GM19452 (cell line): ENCODE measurements around the gene FILIP1.
A peak's percentile ranks its signal among the peaks of the same experiment; 100 is the strongest.

Source experiments
- ATAC-seq: cut with Tn5 transposase; IDR thresholded peaks from one replicate; pipeline ENCODE4 v1.9.1; 2021; ENCODE audit not compliant: unreplicated experiment

Gene FILIP1

DNA sequence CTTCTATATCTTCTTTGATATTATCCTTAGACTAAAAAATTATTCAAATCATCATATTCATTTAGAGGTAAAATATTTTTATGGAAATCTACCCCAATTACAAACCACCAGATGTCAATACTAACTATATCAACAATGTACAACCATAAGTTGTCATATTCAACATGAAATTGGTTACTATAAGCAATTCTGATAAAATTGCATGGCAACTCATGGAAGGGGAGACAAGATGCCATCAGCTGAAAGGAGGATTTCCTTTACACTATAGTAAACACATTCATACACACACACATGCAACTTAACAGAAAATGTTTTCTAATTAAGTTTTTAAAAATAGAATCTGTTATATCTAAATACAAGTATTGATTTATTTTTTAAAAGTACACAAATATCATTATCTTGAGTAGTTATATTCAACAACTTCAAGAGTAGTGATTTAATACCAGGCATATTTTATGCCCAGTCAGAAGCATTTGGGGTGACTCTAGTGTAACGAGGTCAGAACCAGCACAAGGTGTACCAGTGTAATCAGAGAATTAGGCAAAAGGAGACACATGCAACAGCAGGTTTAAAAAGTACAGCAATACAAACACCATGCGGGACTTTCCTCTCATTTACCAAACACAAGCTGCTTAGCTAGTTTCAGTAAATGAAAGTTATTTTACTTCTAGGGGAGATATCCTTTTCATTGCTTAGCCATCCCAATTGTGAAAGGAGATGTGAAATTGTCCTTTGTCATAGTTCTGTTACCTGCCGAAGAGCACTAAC is 1.0 kb downstream of the FILIP1 start:
- no peak for ATAC-seq

DNA sequence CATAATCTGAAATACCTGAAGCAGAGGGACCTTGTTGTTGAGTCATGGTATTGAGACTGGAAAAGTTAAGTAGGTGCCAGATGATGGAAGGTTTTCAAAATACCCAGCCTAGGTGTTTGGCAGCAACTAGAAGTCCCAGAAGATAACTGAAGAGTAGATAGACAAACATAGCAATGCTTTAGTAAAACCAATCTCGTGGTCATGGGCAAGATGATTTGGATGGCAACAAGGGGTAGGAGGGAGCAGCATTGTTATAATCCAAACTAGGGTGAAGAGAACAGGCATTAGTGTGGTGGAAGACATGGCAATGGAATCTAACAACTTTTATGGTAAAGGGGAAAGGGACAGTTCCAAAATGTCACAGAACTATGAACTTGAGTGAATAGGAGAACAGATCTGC is 2.3 kb downstream of the FILIP1 start:
- ATAC-seq, result no peak

DNA sequence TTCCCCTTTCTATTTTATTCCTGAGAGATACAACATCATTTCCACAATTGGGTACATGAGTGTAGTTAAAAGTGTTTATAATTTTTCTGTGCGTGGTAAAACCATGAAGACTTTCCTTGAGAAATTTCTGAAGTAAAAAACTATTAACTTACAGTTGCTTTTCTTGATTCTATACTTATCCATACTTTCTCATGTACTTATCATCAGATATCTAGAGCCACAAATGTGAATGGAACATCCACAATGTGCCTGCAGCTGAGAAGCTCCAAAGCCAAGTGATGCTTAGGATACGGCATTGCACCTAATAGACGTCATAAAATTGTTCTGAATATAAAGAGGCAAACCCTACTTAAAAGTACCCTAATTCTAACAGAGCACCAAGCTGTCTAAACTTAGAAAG is 2.9 kb downstream of the FILIP1 start:
- no peak for ATAC-seq

DNA sequence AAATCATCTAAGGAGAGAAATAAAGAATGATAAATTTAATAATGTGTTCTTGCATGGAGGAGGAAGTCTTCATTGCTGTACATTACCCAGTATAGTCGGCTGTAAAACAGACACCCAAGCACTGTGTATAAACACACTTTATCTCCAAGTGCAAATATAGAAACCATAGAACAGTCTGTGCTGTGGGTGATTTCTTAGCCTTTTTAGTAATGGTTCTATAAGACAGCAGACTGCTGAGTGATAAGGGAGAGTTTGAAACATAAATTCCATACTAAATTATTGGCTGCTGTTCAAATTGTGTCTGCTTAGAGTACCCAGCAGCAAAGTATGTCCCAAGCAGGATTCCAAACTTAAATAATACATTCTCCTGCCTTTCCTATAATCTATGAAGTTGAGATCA is 4.6 kb downstream of the FILIP1 start:
- ATAC-seq, result no peak

DNA sequence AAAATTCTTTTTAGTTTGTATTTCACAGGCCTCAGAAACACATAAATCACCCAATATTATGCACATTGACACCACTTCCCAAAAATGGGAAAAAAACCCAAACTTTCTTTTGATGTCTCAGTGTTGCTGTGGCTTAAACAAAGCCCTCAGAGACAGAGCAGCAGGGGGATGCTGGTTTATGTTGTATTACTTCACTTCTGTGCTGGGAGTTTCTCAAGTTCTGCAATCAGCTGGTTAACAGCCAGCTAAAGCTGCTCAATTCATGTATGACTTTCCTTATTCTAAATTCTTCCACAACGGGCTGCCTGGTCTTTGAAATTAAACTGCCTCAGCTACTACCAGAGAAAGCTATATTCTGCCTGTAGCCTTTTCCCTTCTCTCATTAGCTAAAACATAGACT is 5.6 kb downstream of the FILIP1 start:
- ATAC-seq, result no peak

DNA sequence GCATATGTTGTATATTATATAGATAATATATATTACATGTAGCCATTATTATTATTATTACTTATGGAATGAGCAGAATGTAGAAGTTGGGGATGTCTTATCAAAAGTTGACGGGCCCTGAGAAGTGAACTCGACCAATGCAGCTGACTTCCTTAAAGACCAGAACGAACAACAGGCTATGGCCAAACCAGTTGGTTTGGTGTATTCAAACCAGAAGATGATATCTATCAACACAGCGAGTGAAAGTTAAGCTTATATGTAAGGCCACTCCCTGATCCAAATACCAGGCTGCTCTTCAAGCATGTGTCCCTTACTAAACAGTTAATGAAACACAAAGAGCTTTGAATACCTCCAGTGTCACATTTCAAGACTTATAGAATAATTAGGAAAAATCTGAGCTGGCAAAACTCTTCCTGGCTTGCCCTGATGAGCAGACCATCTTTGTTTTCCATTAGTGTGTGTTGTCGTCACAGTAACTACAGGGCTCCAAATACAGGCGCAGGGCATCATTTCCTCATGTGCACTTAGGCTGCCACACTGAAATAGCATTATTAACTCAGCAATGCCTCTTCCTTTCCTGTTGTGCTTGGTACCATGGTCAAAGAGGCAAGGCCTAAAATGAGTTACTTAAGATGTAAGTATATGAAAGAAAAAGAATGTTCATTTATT is 6.6 kb downstream of the FILIP1 start:
- no peak for ATAC-seq

DNA sequence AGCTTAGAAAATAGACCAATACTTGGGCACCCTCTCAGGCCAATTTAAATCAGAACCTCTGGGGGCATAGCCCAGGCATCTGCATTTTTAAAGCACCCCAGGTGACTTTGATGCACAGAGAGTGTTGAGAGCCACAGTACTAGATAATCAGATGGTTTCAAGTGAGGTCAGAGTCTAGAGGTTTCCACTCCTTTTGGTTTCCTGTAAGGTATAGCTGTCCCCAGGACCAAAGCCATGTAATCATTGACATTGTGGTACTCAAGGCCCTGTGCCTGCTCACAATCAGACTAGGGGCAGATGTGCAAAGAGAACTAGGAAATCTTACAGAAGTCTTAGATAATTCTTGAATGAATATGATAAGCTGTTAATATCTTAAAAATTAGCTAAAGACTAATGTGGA is 9.1 kb downstream of the FILIP1 start:
- ATAC-seq, result peak; percentile 99

DNA sequence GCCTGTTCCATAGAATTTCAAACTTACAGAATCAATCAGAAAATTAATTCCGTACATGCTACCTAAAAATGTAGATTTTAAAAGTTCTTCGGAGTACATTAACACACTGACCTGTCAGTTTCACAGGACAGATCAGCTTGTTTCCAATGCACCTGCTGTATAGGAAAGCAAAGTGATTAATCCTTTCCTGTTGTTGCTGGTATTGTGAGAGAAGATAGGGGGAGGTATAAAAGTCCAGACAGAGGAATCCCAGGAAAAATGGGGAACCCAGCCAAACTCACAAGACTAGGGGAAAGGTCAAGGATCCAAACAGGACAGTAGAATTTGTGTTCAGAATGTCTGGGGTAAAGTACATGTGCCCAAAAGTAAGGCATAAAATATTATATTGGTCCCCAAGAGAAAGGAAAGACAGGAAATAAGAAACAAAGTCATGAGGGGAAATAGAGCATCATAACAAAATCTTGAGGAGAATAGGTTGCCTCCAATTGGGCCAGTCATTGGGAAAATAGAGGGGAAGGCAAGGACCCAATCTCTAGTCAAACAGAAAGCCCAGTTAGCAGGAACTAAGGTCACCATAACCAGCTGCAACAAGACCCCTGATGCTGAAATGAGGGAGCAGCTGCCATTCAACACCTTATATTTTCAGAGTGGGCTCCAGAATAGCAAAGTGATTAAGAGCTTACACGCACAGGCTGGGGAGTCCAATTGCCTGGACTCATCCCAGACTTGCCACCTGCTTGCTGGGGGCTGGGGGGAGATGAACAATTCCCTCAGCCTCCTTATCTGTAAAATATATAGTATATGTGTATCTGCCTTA is 10.3 kb downstream of the FILIP1 start:
- no peak for ATAC-seq

DNA sequence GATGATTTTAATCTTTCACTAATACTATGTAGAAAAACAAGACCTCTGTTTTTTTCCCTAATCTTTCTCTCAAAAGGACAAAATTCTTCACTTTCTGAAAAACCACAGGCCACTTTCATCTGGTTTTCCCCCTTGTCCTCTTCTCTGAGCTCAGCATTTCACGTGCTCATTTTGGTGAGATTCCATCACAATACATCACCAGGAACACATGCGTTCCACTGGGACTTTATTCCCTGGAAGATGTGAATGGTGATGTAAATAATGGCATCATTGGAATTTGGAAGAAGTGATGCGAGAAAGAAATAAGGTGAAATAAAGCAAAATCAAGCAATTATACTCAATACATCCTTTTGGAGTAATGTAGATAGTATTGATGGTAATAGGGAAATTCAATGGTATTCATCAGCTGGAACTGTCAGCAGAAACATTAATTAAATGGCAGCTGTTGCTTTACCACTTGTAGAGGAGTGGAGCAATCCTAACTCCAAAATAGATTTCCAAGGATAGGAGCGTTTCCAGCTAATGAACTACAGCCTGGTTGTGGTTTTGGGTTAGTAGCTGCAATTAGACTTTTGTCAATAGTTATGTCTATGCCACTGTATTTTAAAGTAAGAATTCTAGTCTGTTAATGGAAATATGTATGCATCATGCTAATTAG is 11.5 kb downstream of the FILIP1 start:
- ATAC-seq, result no peak

DNA sequence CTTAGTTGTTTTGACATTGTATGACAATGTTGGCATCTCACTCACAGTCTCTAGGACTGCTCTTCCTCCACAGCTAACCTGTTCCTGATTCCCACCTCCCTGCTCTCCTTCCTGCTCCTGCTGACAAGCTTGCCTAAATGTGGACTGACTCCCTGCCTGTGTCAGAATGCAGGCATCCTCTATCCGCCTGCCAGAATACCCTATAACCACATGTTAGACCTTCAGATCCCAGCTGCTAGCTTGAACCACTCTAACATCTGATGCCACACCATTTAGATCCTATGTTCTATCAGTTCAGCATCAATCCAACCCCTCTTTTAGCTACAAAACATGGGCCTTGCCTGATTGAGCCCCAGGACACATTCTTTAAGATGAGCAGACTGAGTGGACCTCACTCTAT is 12.2 kb downstream of the FILIP1 start:
- no peak for ATAC-seq

DNA sequence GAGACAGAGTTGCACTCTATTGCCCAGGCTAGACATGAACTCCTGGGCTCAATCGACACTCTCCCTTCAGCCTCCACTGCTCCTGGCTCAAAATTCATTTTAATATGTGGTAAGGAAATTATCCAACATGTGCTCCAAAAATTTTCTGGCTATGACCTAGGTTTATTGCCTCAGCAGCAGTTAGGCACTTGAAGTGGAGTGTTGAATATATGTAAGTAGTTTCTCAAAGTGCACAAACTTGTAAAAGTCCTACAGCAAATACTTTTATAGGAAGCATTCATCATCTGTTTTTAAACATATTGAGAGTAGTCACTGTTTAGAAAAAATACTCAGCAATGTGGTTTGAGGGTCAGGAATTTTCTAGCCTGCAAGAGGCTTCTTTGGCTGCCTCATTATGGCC is 13.2 kb downstream of the FILIP1 start:
- ATAC-seq, result no peak

DNA sequence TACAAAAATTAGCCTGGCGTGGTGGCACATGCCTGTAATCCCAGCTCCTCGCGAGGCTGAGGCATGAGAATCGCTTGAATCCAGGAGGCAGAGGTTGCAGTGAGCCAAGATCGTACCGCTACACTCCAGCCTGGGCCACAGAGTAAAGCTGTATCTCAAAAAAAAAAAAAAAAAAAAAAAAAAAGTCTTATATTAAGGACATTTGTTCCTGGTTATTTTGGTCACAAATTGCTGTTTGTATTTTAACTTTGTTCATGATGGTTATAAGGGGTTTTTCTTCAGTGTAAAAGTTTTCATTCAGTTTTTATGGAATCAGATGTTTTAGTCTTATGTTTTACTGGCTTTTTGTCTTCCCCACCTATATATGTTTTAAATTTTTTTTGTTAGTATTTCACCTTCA is 13.9 kb downstream of the FILIP1 start:
- no peak for ATAC-seq

DNA sequence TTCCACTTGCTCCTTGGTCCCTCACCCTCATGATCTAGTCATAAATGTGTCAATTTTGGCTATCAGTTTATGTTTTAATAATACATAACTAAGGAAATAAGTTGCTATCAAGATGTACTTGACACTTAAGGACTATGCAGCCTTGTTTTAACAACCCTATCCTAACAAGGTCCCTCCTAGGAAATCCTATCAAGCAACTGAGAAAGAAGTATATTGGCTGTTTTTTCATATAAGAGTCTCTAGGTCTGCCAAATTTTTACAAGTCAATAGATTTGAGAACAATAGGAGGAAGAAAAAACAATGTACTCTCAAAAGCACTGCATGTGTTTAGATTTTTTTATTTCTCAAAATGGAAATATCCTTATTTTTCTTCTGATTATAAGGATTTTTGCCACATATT is 14.7 kb downstream of the FILIP1 start:
- ATAC-seq, result no peak

DNA sequence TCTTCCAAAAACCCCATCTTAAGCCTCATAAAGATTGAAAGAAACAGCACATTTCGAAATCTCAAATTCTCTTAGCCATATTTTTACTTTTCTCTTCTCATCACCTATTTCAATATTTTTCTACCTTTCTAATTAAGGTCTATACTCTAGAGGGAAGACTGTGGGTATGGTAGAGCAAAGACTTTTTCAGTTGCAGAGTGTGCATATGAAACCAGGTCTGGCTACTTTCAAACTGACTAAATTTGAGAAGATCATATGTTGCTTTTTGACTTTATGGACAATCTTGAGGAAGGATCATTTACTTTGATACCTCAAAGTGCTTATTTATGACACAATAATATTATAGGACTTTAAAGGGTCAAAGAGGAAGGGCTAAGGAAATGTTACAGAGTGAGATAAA is 20.7 kb downstream of the FILIP1 start:
- ATAC-seq, result peak; percentile 63

DNA sequence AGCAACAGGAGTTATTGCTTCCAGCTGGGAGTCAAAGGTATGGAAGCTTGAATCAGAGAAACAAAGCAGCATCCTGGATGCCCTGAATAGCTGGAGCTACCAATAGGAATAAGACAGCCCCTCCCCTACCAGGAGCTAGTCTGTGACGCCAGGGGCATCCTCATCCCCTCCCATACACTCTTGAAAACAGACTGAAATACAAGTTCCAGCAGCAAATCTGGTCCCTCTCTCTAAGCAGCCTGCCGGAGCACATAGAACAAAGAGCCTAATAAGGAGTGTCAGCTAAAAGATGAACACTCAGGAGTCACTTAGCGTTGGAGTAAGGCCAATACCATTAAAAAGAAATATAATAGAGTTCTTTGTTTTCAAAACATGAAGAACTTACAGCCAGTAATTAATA is 25.6 kb downstream of the FILIP1 start:
- no peak for ATAC-seq

DNA sequence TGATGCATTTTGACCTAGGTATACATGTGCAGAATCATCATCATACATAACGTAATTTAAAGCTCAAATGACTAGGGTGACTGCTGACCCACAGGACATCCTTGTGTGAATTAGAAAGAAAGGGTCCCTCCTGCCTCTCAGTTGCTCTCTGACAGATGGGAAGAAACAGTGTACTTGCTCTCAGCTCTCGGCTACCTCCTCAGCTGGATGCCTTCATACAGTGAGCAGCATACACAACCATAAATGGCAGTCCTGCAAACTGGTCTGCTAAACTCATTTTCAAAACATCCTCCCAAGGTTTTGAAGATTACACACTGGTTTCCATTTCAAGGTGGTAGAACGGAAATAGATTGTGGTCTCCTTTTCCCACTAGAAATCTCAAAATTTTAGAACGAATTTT is 26.3 kb downstream of the FILIP1 start:
- ATAC-seq, result no peak

DNA sequence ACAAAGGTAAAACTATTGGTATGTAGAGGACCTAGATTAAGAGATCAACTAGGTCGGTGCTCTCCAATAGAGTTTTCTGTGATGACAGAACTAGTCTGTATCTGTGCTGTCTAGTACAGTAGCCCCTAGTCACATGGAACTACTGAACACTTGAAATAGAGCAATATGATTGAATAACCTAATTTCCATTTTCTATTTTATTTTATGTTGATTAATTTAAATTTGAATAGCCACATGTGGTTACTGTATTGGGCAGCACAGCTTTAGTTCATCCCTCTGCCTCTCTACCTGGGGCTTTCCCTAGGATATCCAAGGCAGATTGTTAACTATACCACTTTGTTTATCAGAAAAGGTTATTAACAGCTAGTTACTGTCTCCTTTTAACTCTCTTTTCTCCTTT is 27.0 kb downstream of the FILIP1 start:
- no peak for ATAC-seq

DNA sequence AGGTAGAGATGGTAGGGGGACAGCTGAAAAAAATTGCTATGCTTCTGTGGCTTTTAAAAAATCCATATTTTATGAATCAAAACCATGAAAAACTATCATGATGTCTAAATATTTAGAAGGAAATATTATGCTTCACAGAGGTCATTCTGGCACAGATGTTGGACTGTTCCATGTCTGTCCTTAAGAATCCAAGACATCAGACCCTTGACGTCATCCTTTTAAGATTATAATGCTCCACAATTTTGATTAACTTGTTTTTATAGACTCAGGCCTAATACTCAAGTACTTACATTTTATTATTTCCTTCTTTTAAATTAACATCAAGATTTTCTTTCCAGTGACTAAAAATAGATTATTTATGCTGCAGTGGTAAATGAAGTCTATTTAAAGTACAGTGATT is 29.7 kb downstream of the FILIP1 start:
- ATAC-seq, result no peak

DNA sequence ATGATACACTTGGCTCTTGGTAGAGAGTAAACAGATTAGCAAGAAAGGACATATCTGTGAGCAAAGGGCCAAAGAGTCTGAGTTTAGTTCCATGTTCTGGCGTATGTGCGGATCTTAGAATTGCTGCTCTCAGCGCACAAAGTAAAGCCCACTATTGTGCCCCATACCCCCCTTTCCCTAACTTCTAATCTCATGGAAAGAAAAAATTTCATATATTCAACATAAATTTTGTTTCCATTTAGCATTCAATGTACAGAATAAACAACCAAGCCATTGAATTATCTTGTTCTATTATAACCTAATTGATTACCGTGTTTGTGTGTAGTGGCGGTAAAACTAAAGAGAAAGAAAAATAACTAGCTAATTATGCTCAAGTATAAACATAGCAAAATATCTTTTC is 30.5 kb downstream of the FILIP1 start:
- ATAC-seq, result no peak

DNA sequence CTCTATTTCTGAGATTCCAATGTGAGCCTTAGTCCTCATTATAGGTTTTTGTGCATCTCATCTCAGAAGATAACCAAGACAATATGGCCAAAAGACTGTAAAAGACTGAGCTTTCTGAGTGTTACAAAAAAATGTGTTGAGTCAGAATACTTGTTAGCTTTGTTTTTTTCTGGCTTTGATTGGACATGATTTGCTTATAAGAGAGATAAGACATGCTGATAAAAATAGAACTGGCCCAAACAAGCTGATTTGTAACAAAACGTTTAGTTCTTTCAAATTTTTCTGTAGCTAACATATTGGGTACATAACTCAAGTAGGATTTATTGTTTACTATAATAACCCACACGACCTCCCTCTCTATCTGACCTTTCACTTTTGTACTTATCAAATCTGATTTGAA is 32.9 kb downstream of the FILIP1 start:
- no peak for ATAC-seq

DNA sequence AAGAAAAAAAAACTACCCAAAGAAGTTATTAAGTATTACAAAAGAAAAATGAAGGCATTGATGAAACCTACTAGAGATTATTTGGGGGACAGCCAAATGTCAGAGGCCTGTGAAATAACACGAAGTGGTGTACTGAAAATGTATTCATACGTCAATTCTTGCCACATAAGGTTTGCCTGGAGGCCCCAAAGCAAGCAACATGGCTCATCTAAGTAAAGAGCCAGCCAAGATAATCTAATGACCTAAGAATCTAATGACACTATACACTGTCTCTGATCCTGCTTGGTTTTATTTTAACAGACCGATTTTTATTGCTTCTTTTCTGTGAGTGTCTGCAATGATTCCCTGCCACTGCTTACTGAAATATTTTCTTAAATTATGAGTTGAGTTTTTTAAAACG is 34.7 kb downstream of the FILIP1 start:
- no peak for ATAC-seq

DNA sequence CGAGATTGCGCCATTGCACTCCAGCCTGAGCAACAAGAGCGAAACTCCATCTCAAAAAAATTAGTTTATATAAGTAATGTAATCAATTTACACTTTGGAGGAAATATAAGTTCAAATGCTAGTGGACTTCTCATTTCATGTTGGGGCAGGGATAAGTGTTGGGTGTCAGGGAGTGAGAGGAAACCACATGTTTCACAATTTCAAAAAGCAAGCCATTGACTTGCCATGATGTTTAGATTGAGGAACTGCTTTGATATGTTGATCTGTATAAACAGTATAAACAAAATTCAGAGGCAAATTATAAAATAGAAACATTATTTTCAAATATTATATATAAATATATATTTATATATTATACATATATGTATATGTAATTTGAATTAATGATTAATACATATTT is 42.7 kb downstream of the FILIP1 start:
- no peak for ATAC-seq
